OCI-LY7 (cell line): ENCODE data around the gene TWF2. TPM values are rescaled to one million over a fixed set of nuclear protein-coding genes. Genes with fewer than 3 reads are reported as not detected.

Experiments
- BruUV-seq: library from RNA; stranded (reverse); fragments of 400-500 nt; replicated peaks from 2 replicates; lab custom pipeline; 2021; lab: Mats Ljungman, UMichigan
- CTCF ChIA-PET: fragments of 300-600 bp; sonication (Branson Sonifier 250); formaldehyde crosslinking; loops from one replicate; lab custom pipeline; 2022; ENCODE audit warnings: antibody characterized with exemption; ENCODE audit not compliant: unreplicated experiment; lab: Charles Lee
- POLR2A ChIA-PET: fragments of 300-600 bp; sonication (Branson Sonifier 250); formaldehyde crosslinking; loops from one replicate; lab custom pipeline; 2022; ENCODE audit warnings: antibody characterized with exemption; lab: Charles Lee
- DNase-seq: peaks from one replicate; pipeline ENCODE4 v3.0.0-alpha.2; 2015; ENCODE audit warnings: low spot score
- H2AFZ ChIP-seq: fragments of 200-600 bp; sonication (generic), shearing (Covaris generic); 2 replicates; pipeline ENCODE4 v1.6.1; 2014; ENCODE audit warnings: mild to moderate bottlenecking, antibody characterized with exemption, low read length, moderate library complexity
- H3K27ac ChIP-seq: fragments of 200-600 bp; sonication (generic); 2 replicates; pipeline ENCODE4 v1.5.1; 2014; ENCODE audit warnings: mixed run types, low read depth, mild to moderate bottlenecking, moderate library complexity, low read length, inconsistent platforms; ENCODE audit not compliant: poor library complexity, severe bottlenecking
- H3K36me3 ChIP-seq: fragments of 200-600 bp; sonication (generic); 2 replicates; pipeline ENCODE4 v1.6.1; 2014; ENCODE audit warnings: mild to moderate bottlenecking, antibody characterized with exemption, low read length, moderate library complexity, mixed read lengths; ENCODE audit not compliant: insufficient read depth
- H3K4me1 ChIP-seq: fragments of 200-600 bp; sonication (generic); 2 replicates; pipeline ENCODE4 v1.5.1; 2014; ENCODE audit warnings: mild to moderate bottlenecking, low read length; ENCODE audit not compliant: insufficient read depth, poor library complexity, severe bottlenecking
- H3K4me2 ChIP-seq: fragments of 200-600 bp; sonication (generic); 2 replicates; pipeline ENCODE4 v1.6.1; 2014; ENCODE audit warnings: mild to moderate bottlenecking, low read length
- H3K4me3 ChIP-seq: fragments of 200-600 bp; sonication (generic); 2 replicates; pipeline ENCODE4 v1.5.1; 2014; ENCODE audit warnings: mild to moderate bottlenecking, low read depth, low read length; ENCODE audit not compliant: poor library complexity, severe bottlenecking
- H3K79me2 ChIP-seq: fragments of 200-600 bp; sonication (generic); 2 replicates; pipeline ENCODE4 v1.6.1; 2016; ENCODE audit warnings: low read depth, mild to moderate bottlenecking, low read length, moderate library complexity, mixed read lengths; ENCODE audit not compliant: insufficient read depth
- H3K9me2 ChIP-seq: fragments of 200-600 bp; sonication (generic); 2 replicates; pipeline ENCODE4 v1.6.1; 2016; ENCODE audit warnings: mild to moderate bottlenecking, low read length, mixed read lengths; ENCODE audit not compliant: insufficient read depth
- H3K9me3 ChIP-seq: fragments of 200-600 bp; sonication (generic); 2 replicates; pipeline ENCODE4 v1.6.1; 2014; ENCODE audit warnings: mild to moderate bottlenecking, mixed run types, low read length, mixed read lengths
- H4K20me1 ChIP-seq: fragments of 200-600 bp; sonication (generic); 2 replicates; pipeline ENCODE4 v1.6.1; 2014; ENCODE audit warnings: mild to moderate bottlenecking, antibody characterized with exemption, low read length, moderate library complexity, mixed read lengths; ENCODE audit not compliant: insufficient read depth
- CTCF ChIP-seq: fragments of 200-600 bp; sonication (generic); conservative IDR thresholded peaks from 2 replicates; pipeline ENCODE4 v1.5.1; 2014; ENCODE audit warnings: mild to moderate bottlenecking, antibody characterized with exemption, low read length, moderate library complexity, mixed read lengths
- EZH2phosphoT487 ChIP-seq: fragments of 200-600 bp; sonication (generic); IDR thresholded peaks from 2 replicates; pipeline ENCODE4 v1.6.1; 2018; ENCODE audit warnings: low read depth, borderline replicate concordance, mild to moderate bottlenecking, mixed run types, antibody characterized with exemption, low read length, moderate library complexity, mixed read lengths
- intact Hi-C: fragments of 100-400 bp; cut with micrococcal nuclease; formaldehyde crosslinking; loops from one replicate; pipeline ENCODE4 v1.10.0; 2022; ENCODE audit not compliant: unreplicated experiment
- total RNA-seq, 2 experiments: library from RNA; depleted of rRNA in 1 of 2; stranded (reverse); fragments of >200 nt in 1 of 2; shearing (Covaris generic) in 1 of 2; gene quantifications; 2 replicates each; pipeline ENCODE4 v1.2.3, GENCODE V29; 2014 to 2022

The TWF2 gene
- total RNA-seq, 2 experiments from 2014 or later = 52.8 to 64.9 TPM

GRCh38 chr3:52203701-52204100 lies 35.3 kb downstream of the TWF2 start:
- peaks cover 10% of the 10 kb centered on the region; the same call in 1 of the 2 replicates for H3K79me2 ChIP-seq
- no peaks in the 10 kb centered on the region for H4K20me1 ChIP-seq
- H3K4me1 ChIP-seq = peaks cover 21% of the 10 kb centered on the region
- ChIA-PET CTCF (no interaction called here), POLR2A (interaction anchor here (0.7 to 3.2 kb wide), 2 partner anchors 21 to 157 kb away, joined by 3 to 16 read pairs; partner anchors contain the start of gene TLR9)
- no peak overlapping the region for H3K4me2 ChIP-seq
- no peak overlapping the region for H2AFZ ChIP-seq
- TF ChIP-seq EZH2phosphoT487 = no peak
- no peak for TF ChIP-seq CTCF
- no peak for DNase-seq
- H3K9me3 ChIP-seq = no peaks in the 10 kb centered on the region
- no peak overlapping the region for H3K4me3 ChIP-seq
- H3K9me2 ChIP-seq = no peaks in the 10 kb centered on the region
- H3K36me3 ChIP-seq = peaks cover 90% of the 10 kb centered on the region
- intact Hi-C loops = no loop called here
- BruUV-seq = no TSS peak
- no peak overlapping the region for H3K27ac ChIP-seq

GRCh38 chr3:52202384-52203077 lies 36.4 kb downstream of the TWF2 start:
- no peak overlapping the region for H3K27ac ChIP-seq
- no peak for TF ChIP-seq EZH2phosphoT487
- no peak for TF ChIP-seq CTCF
- no peaks in the 10 kb centered on the region for H4K20me1 ChIP-seq
- H3K4me3 ChIP-seq = no peak overlapping the region
- intact Hi-C loops = no loop called here
- no peaks in the 10 kb centered on the region for H3K9me2 ChIP-seq
- no peak for DNase-seq
- no TSS peak for BruUV-seq
- ChIA-PET CTCF (interaction anchor here (1.2 to 1.6 kb wide), 2 partner anchors 18 to 77 kb away, joined by 3 to 4 read pairs; no protein-coding TSS in a partner anchor), POLR2A (interaction anchor here (3.2 kb wide), 1 partner anchor 23 kb away, joined by 16 read pairs; the partner anchor contains the start of gene TLR9)
- H3K36me3 ChIP-seq = peaks cover 79% of the 10 kb centered on the region
- H3K79me2 ChIP-seq = peaks cover 15% of the 10 kb centered on the region; the same call in 1 of the 2 replicates
- H3K4me1 ChIP-seq = peaks cover 23% of the 10 kb centered on the region
- H3K9me3 ChIP-seq = no peaks in the 10 kb centered on the region
- H2AFZ ChIP-seq = no peak overlapping the region
- peak overlapping the region; percentile 22; the same call in 1 of the 2 replicates for H3K4me2 ChIP-seq
